ENCODE measurements around the gene DLG2.
A peak's percentile ranks its signal among the peaks of the same experiment; 100 is the strongest.

GRCh38 chr11:85627998-85628770, 1.0 kb upstream of the DLG2 start, which contains the start of gene TMEM126B:
- no peak for TF ChIP-seq CTCF (IDR thresholded peaks at IDR 0.05)
- TF ChIP-seq POLR2A (IDR thresholded peaks at IDR 0.05): peak; percentile 69 to 81
- peak in 1 of 4 donors; percentile 27 for TF ChIP-seq EP300 (IDR thresholded peaks at IDR 0.05)
- peak; percentile 91 to 98 (median 96) for TF ChIP-seq POLR2AphosphoS5 (IDR thresholded peaks at IDR 0.05)

Data from sigmoid colon (tissue), 4 donors.